A172 (cell line): ENCODE results near the gene ST3GAL3. TPM values are rescaled to one million over a fixed set of nuclear protein-coding genes. Genes with fewer than 3 reads are reported as not detected.
"Not testable (repeated sequence)": the region's sequence is repeated elsewhere in the genome, so short reads cannot be mapped to it uniquely, and the experiment has no call there.

Experiments
- DNase-seq: peaks from one replicate; pipeline ENCODE4 v3.0.0-alpha.2; 2015; ENCODE audit warnings: low spot score
- total RNA-seq: library from RNA; depleted of rRNA; stranded (reverse); fragments of >200 nt; shearing (Covaris generic); gene quantifications from 2 replicates; pipeline ENCODE4 v1.2.3, GENCODE V29; 2014

Gene ST3GAL3
- total RNA-seq, 1 experiment from 2014 or later: 7.4 TPM

DNA sequence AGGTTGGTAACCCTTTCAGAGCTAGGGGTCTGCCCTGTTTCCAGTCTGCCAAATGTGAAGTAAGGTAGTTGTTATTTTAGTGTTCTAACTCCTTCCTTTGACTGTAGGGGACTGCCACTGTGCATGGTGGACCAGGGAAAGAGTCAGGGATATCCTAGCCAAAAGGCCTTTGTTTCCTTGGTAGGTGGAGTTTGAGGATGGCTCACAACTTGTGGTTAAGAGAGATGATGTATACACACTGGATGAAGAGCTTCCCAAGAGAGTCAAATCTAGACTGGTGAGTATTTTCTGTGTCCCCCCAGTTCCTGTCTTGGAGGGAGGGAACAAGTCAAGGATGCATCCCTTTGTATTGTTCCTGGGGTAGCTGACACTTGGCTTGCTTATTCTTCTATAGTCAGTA lies 3.5 kb upstream of the ST3GAL3 start:
- DNase-seq: no peak

DNA sequence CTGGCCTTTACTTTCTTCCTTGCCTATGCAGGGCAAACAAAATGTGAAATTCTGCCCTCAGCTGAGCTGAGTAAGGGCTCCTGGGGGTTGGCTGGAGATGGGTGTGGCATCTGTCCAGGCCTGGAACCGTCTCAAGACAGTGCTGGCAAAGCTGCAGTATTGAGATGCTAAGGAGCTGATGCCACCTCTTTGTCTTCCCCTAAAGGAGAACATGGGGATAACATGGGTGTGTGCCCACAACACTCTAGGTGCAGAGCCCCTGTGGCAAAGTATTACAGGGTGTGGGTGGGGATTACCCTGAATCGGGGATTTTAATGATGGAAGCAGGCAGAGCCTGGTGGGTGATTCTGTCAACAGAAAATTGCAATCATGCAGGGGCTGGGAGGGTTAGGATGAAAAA lies 2.5 kb upstream of the ST3GAL3 start:
- no peak for DNase-seq

DNA sequence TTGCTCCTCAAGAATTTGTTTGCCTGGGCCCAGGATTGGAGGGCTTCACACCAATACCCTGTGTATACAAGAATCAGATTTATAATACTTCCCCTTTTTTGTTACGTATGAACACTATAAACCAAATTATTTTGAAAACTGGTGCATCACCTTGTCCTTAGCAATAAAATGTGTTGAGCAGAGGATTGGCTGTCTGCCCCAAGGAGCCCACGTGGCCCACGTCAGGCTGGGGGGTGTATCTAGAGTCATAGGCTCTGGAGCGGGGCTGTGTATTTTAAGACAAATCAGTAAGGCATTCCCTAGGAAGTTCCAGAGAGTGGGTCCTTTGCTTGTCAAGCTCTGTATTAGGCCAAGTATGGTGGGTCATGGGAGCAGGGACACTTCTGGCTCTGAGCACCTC lies 2.0 kb upstream of the ST3GAL3 start:
- DNase-seq: no peak

DNA sequence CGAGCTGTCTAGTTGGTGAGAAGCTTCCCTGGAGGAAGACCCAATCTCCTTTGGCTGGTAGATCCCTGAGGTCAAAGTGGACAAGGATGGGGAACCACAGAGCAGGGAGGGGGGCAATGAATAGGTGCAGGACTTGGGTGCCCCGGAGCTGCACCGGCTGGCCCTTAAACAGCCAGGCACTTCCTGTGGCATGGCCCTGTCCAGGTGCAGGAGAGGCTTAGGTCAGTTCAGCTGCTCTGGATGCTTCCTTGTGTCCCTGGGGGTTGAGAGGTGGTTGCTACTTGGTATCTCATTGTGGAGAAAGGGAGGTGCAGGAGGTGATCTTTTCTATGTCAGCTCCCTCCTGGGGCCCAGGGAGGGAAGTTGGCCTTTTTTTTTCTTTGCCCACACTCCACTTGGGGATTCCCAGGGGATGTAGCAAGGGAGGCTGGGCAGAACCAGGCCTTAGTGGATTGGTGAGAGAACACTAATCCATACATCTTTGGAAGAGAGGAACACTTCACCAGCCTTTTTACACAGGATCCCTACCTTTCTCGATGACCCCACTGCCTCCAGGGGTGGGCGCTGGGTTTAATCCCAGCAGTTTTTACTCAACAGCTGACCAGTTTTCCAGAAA lies 1.2 kb upstream of the ST3GAL3 start:
- no peak for DNase-seq

DNA sequence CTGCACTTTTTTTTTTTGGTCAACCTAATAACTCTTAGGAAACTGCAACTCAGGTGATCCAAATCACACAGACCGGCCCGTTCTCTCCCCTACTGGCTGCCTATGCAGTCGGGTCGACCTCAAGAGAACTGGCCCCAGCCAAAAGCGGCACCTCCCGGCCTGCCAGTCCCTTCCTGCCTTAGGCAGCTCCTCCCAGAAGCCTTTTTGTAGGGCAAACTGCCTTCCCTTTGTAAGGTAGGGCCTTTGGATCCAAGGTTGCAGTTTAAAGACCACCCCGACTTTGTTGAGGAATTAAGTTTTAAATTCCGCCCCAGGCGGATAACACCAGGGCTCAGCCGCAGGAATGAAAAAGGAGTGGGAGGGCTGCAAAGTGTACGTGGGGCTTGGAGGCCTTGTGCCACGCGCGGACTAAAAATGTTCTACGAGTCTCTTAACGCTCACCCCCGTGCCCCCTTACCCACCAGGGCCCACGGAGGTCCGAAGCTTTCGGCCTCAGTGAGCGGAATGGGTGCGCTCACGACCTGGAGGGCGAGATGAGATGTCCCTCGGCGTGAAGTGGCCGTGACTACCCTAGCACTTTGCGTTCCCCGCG lies 642 bp upstream of the ST3GAL3 start:
- no peak for DNase-seq

DNA sequence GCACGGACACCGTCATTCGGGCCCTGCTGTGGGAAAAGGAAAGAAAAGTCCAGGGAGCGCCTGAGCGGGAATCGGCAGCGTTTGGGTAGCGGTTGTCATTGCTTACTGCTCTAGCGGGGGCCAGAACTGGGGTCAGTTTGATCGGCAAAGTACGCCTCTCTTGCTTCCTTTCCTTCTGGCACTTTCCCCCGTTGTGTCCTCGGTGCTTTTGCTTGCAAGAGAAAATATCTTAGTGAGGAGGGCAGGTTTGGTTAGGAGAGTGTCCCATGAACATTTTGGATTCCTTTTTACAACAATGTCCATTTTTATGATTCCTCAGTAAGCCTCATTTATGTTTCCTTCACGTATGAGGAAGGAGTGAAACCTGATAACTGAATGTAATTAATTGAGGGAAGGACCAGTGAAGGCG lies 670 bp downstream of the ST3GAL3 start:
- peak; percentile 48 for DNase-seq

DNA sequence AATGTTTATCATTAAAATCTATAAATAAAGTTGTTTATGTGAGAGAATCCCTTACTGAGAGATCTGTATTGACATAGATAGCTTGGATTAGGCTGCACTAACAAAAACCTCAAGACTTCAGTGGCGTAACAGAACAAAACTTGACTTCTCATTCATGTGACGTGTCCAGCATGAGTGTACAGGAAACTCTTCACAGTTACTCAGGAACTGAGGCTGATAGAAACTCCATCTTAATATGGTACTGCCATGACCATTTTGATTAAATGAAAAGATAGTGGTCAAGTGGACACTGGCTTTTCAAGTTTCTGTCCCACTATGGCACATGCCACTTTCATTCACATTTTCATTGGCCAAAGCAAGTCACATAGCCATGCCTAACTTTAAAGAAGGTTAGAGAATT lies 3.7 kb downstream of the ST3GAL3 start:
- peak; percentile 75 for DNase-seq

DNA sequence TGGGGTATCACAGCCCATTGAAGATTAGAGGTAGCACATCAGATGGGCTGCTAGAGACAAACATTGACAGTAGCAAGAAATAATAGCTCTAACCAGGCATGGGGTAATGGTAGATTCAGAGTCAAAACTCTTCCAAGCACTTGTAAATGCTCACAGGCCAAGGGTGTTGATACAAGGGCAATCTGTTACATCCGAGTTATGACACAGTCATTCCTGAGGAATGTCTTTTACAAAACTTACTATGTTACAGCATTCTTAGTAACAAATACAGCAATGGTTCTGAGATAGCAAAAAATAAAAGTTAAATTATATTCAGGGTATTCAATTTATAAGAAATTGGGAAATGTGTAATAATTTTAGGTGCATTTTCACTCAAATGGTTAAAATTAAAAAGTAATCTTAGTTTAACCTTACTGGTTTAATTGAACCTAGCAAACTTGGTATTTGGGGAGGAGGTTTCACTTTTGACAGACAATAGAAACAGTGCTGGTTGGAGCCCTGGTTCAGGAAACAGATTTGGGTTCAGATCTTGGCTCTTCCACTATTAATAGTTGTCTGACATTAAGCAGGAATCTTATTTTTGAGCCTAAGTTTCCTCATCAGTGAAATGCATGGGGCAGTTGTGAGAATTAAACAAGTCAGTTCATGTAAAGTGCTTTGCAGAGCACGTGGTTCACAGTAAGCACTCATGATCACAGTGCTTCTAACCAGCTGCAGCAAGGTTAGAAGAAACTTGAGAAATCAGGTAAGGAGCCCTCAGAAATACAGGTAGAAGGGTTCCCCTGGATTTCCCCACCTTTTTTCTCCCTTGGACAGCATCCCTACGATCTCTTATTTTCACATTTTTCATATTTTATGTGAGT lies 4.4 kb downstream of the ST3GAL3 start:
- peak; percentile 76 for DNase-seq

DNA sequence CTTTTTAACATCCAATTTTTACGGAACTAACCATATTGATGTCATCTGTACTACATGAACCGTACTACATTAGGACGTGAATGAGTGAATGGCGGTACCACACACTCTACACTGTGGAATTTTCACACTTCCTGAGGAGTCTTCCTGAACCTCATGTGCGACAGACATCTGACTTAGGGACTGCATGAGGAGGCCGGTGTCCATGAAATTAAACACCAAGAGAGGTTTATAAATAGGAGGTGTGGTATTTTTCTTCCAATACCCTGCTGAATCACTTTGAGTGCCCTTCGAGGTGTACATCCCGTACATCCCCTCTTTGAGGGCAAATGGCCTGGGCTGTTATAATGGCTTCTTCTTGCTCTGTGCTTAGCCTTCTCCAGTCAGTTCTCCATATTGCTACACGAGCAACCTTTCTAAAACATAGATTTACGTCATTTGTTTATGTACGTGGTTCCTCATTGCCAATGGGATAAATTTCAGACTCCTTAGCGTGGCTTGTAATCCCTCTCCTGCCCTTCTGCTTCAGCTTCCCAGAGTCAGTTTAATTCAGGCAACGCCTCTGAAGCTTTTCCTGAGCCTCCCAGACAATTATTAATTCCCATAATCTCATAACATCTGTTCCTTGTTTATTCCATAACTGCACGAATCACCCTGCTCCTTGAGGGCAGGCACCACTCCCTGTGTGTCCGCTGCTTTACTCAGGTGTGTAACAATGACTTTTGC lies 9.4 kb downstream of the ST3GAL3 start:
- DNase-seq: no peak

DNA sequence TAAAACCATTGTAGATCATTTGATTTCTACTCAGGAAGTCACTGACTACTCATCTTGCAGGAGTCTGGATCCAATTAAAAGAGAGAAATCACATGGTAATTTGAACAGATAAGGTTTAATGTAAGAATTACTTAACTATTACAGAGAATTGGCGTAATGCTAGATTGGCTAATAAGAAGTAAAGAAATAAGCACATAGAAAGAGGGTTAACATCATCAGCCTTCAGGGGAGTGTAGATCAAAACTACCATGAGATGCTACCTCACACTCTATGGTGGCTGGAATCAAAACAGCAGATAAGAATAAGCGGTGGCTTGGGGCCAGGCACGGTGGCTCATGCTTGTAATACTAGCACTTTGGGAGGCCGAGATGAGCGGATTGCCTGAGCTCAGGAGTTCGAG lies 11.7 kb downstream of the ST3GAL3 start:
- DNase-seq: no peak

DNA sequence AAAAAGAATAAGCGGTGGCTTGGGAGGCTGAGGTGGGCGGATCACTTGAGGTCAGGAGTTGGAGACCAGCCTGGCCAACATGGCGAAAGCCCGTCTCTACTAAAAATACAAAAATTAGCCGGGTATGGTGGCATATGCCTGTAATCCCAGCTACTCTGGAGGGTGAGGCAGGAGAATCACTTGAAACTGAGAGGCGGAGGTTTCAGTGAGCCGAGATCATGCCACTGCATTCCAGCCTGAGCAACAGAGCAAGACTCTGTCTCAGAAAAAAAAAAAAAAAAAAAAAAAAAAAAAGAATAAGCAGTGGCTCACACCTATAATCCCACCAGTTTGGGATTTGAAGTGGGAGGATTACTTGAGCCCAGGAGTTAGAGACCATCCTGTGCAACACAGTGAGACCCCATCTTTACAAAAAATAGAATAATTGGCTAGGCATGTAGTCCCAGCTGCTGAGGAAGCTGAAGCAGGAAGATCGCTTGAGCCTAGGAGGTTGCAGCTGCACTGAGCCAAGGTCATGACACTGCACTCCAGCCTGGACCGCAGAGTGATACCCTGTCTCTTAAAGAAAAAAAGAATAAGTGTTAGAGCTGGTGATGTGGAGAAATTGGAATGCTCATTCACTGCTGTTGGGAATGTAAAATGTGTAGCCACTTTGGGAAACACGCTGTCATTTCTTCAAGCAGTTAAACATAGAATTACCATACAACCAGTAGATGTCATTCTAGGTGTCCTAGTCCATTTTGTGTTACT lies 12.5 kb downstream of the ST3GAL3 start:
- not testable (repeated sequence) for DNase-seq

DNA sequence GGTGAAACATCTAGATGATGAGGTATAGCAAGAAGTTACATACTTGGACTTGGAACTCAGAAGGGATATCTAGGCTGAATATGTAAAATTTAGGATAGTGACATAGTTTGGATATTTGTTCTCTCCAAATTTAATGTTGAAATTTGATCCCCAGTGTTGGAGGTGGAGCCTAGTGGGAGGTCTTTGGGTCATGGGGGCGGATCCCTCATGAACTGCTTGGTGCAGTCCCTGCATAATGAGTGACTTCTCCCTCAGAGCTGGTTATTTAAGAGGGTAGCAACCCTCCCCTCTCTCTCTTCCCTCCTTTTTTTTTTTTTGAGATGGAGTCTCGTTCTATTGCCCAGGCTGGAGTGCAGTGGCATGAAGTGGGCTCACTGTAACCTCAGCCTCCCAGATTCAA lies 15.5 kb downstream of the ST3GAL3 start:
- no peak for DNase-seq

DNA sequence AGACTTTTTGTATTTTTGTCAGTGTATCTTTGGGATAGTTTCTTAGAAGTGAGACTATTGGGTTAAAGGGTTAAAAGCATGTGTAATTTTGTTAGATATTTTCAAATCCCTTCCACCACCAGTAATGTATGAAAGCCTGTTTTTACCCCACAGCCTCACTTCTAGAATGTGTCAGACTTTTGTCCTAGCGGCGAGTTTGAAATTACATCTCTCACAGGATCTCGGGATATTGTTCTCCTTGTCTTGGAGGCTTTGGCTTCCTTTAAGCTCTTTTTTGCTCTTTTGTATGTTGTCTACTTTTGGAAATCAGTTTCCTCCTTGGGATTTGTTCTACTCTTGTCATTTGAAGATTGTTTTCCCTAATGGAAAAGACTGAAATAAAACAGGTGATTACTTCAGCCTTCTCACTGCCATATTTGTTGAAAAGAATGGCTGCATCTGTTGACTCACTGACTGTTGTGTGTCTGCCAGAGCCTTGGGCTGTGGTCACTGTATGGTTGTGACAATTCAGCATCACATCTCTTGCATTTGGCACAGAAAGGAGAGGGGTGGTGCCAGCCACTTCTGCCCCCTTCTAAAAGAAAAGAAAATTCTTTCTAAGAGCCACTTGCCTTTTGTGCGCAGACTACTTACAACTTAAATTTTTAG lies 22.6 kb downstream of the ST3GAL3 start:
- no peak for DNase-seq

DNA sequence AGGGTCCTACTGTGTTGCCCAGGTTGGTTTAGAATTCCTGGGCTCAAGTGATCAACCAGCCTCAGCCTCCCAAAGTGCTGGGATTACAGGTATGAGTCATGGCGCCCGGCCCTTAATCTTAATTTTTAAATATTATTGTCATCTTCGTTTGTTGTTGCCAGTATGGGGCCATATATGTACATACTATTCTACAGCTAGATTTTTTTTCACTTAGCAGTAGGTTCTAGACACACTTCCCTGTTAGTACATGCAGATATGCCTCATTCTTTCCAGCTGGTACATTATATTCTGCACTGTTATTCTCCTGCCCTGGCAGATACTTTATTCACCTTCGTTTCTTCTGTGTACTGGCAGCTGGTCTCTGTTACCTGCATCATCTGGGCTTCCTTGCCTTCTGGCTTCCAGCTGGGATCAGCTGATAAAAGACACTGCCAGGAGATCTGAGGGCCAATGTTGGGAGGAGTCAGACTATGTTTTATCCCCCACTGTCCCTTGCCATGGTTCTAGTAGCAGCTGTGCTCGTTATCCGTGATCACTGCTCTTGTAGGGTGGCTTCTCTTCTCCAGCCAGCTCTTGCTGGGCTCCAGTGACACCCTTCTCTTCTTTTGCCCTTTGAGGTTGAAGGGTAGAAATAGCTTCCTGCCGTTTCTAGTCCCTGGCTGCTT lies 24.7 kb downstream of the ST3GAL3 start:
- DNase-seq: no peak

DNA sequence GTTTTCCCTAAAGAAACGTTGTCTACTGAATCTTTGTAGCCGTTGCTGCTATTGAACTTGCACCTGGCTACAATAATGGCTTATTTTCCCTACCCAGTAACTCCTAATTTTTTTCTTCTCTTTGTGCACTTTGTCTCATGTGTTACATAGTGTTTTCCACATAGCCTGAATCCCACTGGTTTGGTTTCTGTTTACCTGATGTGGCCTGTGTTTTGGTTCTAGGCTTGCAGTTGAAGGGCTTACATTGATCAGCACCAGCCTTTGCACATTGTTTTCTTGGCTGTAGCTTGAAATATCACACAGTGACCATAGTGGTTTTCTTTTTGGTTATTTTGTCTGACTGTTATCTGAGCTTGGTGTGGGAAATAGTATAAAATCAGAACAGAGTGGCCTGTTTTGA lies 29.5 kb downstream of the ST3GAL3 start:
- DNase-seq: no peak

DNA sequence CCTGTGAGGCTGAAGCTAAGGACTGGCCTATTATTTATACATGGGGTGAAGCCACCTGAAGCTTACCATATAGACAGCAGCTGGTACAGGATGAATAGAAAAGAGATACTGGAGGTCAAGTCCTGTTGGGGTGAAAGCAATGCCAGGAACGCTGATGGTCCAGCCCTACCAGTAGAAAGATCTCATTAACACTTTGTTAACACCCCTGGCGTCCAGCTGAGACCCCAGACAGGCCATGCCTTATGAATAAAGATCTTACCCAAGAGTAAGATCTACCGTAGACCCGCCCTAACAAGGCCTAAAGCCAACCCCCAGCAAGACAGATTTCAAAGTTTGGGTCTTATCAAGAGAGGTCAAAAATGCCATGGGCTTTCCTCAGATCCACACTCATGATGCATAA lies 34.7 kb downstream of the ST3GAL3 start:
- DNase-seq: no peak

DNA sequence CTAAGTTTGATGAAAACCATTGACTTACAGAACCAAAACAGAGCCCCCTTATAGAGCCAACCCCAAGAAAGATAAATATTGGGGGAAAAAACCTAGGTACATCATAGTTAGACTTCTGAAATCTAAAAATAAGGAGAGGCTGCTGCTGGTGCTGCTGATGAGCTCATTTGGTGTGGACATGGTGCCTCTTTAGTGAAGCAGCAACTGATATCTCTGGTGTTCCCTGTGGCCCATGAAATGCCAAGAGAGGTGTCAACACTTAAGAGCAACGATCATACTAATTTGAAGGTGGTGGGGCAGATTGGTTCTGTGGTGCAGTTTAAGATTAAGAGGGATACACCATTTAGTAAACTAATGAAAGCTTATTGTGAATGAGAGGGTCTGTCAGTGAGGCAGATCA lies 35.9 kb downstream of the ST3GAL3 start:
- no peak for DNase-seq

DNA sequence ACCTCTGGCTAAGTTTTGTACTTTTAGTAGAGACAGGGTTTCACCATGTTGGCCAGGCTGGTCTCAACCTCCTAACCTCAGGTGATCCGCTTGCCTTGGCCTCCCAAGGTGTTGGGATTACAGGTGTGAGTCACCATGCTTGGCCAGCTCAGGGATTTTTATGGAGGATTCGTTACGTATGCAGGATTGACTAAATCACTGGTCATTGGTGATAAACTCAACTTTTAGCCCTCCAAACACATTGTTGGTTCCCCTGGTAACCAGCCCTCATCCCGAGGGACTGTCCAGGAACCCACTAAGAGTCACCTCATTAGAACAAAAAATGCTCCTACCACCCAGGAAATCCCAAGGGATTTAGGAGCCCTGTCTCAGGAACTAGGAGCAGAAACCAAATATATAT lies 40.4 kb downstream of the ST3GAL3 start:
- no peak for DNase-seq

DNA sequence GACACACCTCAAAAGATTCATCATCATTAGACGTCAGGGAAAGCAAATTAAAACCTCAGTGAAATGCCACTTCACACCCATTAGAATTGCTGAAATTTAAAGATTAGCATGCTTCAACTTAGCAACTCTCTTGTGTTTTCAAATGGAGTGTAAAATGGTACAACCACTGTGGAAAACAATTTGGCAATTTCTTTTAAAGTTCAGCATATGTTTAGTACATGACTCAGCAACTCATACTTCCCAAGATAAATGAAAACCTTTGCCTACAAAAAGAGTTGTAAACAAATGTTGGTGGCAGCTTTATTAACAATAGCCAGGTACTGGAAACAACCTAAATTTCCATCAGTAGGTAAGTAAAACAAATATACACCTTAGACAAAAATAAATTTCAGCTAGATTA lies 42.7 kb downstream of the ST3GAL3 start:
- no peak for DNase-seq

DNA sequence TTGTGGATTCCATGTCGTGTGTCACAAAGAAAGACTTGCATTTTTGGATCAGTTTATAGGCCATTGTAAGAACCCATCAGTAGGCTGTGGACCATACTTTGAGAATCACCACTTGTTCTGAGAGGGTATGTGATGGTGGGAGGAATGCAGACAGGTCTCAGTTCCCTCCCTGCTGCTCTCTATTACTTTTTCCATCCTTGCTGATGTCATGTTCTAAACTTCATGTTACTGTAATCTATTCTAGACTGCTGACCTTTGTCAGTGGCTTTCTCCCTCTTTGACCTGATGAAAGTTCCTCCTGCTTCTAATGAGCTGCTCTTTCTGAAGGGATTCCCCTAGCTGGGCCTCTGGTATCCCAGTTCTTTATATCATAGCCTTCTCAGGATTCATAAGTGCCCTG lies 46.1 kb downstream of the ST3GAL3 start:
- DNase-seq: no peak

DNA sequence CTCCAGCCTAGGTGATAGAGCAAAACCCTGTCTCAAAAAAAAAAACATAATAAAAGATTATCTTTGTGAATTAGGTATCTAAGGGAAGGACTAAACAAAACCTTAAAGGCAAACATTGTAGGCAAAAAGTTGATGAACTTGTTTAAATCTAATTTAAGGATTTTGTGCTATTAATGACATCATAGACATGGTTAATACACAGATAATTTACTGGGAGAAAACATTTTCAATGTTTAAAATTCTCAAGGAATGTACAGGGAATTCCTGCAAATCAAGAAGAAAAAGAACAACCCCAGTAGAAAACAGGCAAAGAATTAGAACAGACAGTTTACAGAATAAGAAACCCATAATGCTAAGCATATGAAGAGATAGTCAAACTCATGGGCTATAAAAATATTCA lies 47.6 kb downstream of the ST3GAL3 start:
- no peak for DNase-seq
